Measurements from ENCODE around the gene LRRC4B.

Gene LRRC4B

GRCh38 chr19:50547385-50548190 lies 20.6 kb downstream of the LRRC4B start:
- POLR2A ChIA-PET: no interaction called here
- Histone ChIP-seq H3K27ac (ENCODE audit: insufficient read depth in 1 of 2, low read depth in 1 of 2, low read length in 2 of 2, poor library complexity in 1 of 2, severe bottlenecking in 2 of 2) (no peak overlapping the region), H3K9me3 (ENCODE audit: control extremely low read depth in 1 of 5, control insufficient read depth in 4 of 5, insufficient read depth in 2 of 5, low read depth in 1 of 5, low read length in 4 of 5) (no peaks in the 10 kb centered on the region), H3K4me1 (ENCODE audit: control extremely low read depth in 1 of 4, control insufficient read depth in 4 of 4, insufficient read depth in 4 of 4, low read length in 3 of 4) (peaks cover 0 to 2% (median under 1%) of the 10 kb centered on the region in 4 experiments), H3K36me3 (ENCODE audit: control insufficient read depth in 4 of 4, insufficient read depth in 4 of 4, low read length in 3 of 4) (no peaks in the 10 kb centered on the region), H3K4me3 (ENCODE audit: control insufficient read depth in 1 of 7, extremely low read depth in 1 of 7, insufficient read depth in 4 of 7, low read depth in 2 of 7, low read length in 6 of 7) (no peak overlapping the region), H3K27me3 (replicated peaks in 2 of 5; ENCODE audit: control insufficient read depth in 4 of 5, insufficient read depth in 5 of 5, low read length in 4 of 5) (peaks cover 0 to 38% (median 11%) of the 10 kb centered on the region in 5 experiments)
- 89% methylated on average over 12 of the region's 18 CpGs for WGBS (ENCODE audit: insufficient coverage)
- CTCF ChIA-PET: interaction anchor here (1.2 to 1.5 kb wide), 2 partner anchors 8 to 10 kb away, joined by 3 to 4 read pairs; no protein-coding TSS in a partner anchor
- DNase-seq: no peak

- Histone ChIP-seq H3K4me3 (ENCODE audit: control insufficient read depth in 1 of 7, extremely low read depth in 1 of 7, insufficient read depth in 4 of 7, low read depth in 2 of 7, low read length in 6 of 7) (no peak overlapping the region), H3K27ac (ENCODE audit: insufficient read depth in 1 of 2, low read depth in 1 of 2, low read length in 2 of 2, poor library complexity in 1 of 2, severe bottlenecking in 2 of 2) (no peak overlapping the region), H3K36me3 (ENCODE audit: control insufficient read depth in 4 of 4, insufficient read depth in 4 of 4, low read length in 3 of 4) (no peaks in the 10 kb centered on the region), H3K9me3 (ENCODE audit: control extremely low read depth in 1 of 5, control insufficient read depth in 4 of 5, insufficient read depth in 2 of 5, low read depth in 1 of 5, low read length in 4 of 5) (no peaks in the 10 kb centered on the region), H3K4me1 (ENCODE audit: control extremely low read depth in 1 of 4, control insufficient read depth in 4 of 4, insufficient read depth in 4 of 4, low read length in 3 of 4) (peaks cover 0 to 2% (median under 1%) of the 10 kb centered on the region in 4 experiments), H3K27me3 (replicated peaks in 2 of 5; ENCODE audit: control insufficient read depth in 4 of 5, insufficient read depth in 5 of 5, low read length in 4 of 5) (peaks cover 0 to 29% (median 11%) of the 10 kb centered on the region in 5 experiments)
- ChIA-PET POLR2A (no interaction called here), CTCF (interaction anchor here (1.2 kb wide), 1 partner anchor 9 kb away, joined by 4 read pairs; no protein-coding TSS in a partner anchor)
- DNase-seq: no peak
- WGBS (ENCODE audit: insufficient coverage): 90% methylated on average over 14 of the region's 29 CpGs
These were observed 21.6 kb downstream of the LRRC4B start for GRCh38 chr19:50546527-50547221.

GRCh38 chr19:50542943-50543342 lies 25.3 kb downstream of the LRRC4B start:
- Histone ChIP-seq H3K36me3 (ENCODE audit: control insufficient read depth in 4 of 4, insufficient read depth in 4 of 4, low read length in 3 of 4) (no peaks in the 10 kb centered on the region), H3K4me1 (ENCODE audit: control extremely low read depth in 1 of 4, control insufficient read depth in 4 of 4, insufficient read depth in 4 of 4, low read length in 3 of 4) (no peaks in the 10 kb centered on the region), H3K27ac (ENCODE audit: insufficient read depth in 1 of 2, low read depth in 1 of 2, low read length in 2 of 2, poor library complexity in 1 of 2, severe bottlenecking in 2 of 2) (no peak overlapping the region), H3K4me3 (ENCODE audit: control insufficient read depth in 1 of 7, extremely low read depth in 1 of 7, insufficient read depth in 4 of 7, low read depth in 2 of 7, low read length in 6 of 7) (no peak overlapping the region), H3K27me3 (replicated peaks in 2 of 5; ENCODE audit: control insufficient read depth in 4 of 5, insufficient read depth in 5 of 5, low read length in 4 of 5) (no peaks in the 10 kb centered on the region), H3K9me3 (ENCODE audit: control extremely low read depth in 1 of 5, control insufficient read depth in 4 of 5, insufficient read depth in 2 of 5, low read depth in 1 of 5, low read length in 4 of 5) (no peaks in the 10 kb centered on the region)
- WGBS (ENCODE audit: insufficient coverage): 94% methylated on average over 21 of the region's 21 CpGs
- CTCF ChIA-PET: no interaction called here
- POLR2A ChIA-PET: interaction anchor here (0.5 kb wide), 1 partner anchor 729 kb away, joined by 3 read pairs; no protein-coding TSS in a partner anchor
- DNase-seq: no peak

- WGBS (ENCODE audit: insufficient coverage): 15% methylated on average over 12 of the region's 15 CpGs
- H3K9me3 ChIP-seq (ENCODE audit: control extremely low read depth in 1 of 5, control insufficient read depth in 4 of 5, insufficient read depth in 2 of 5, low read depth in 1 of 5, low read length in 4 of 5): peaks cover 0 to 7% (median under 1%) of the 10 kb centered on the region in 5 experiments
- H3K27ac ChIP-seq (ENCODE audit: insufficient read depth in 1 of 2, low read depth in 1 of 2, low read length in 2 of 2, poor library complexity in 1 of 2, severe bottlenecking in 2 of 2): no peak overlapping the region
- no peak overlapping the region for H3K4me3 ChIP-seq (ENCODE audit: control insufficient read depth in 1 of 7, extremely low read depth in 1 of 7, insufficient read depth in 4 of 7, low read depth in 2 of 7, low read length in 6 of 7)
- ChIA-PET CTCF (interaction anchor here (1.0 to 4.4 kb wide), 12 partner anchors 9 to 384 kb away, joined by 3 to 33 read pairs (median 6); no protein-coding TSS in a partner anchor), POLR2A (no interaction called here)
- H3K36me3 ChIP-seq (ENCODE audit: control insufficient read depth in 4 of 4, insufficient read depth in 4 of 4, low read length in 3 of 4): no peaks in the 10 kb centered on the region
- H3K4me1 ChIP-seq (ENCODE audit: control extremely low read depth in 1 of 4, control insufficient read depth in 4 of 4, insufficient read depth in 4 of 4, low read length in 3 of 4): no peaks in the 10 kb centered on the region
- peaks cover 0 to 3% (median 0%) of the 10 kb centered on the region in 5 experiments for H3K27me3 ChIP-seq (replicated peaks in 2 of 5; ENCODE audit: control insufficient read depth in 4 of 5, insufficient read depth in 5 of 5, low read length in 4 of 5)
- DNase-seq: peak; percentile 73 to 78 (median 78)
These were observed 30.4 kb downstream of the LRRC4B start for GRCh38 chr19:50537769-50538230.

- no peaks in the 10 kb centered on the region for H3K4me1 ChIP-seq (ENCODE audit: control extremely low read depth in 1 of 4, control insufficient read depth in 4 of 4, insufficient read depth in 4 of 4, low read length in 3 of 4)
- no peak overlapping the region for H3K27ac ChIP-seq (ENCODE audit: insufficient read depth in 1 of 2, low read depth in 1 of 2, low read length in 2 of 2, poor library complexity in 1 of 2, severe bottlenecking in 2 of 2)
- H3K36me3 ChIP-seq (ENCODE audit: control insufficient read depth in 4 of 4, insufficient read depth in 4 of 4, low read length in 3 of 4): no peaks in the 10 kb centered on the region
- POLR2A ChIA-PET: no interaction called here
- no peak for DNase-seq
- CTCF ChIA-PET: interaction anchor here (0.8 to 4.4 kb wide), 11 partner anchors 8 to 385 kb away, joined by 3 to 33 read pairs (median 6); no protein-coding TSS in a partner anchor
- H3K27me3 ChIP-seq (replicated peaks in 2 of 5; ENCODE audit: control insufficient read depth in 4 of 5, insufficient read depth in 5 of 5, low read length in 4 of 5): peaks cover 0 to 4% (median 2%) of the 10 kb centered on the region in 5 experiments
- H3K4me3 ChIP-seq (ENCODE audit: control insufficient read depth in 1 of 7, extremely low read depth in 1 of 7, insufficient read depth in 4 of 7, low read depth in 2 of 7, low read length in 6 of 7): no peak overlapping the region
- WGBS (ENCODE audit: insufficient coverage): 87% methylated on average over 18 of the region's 18 CpGs
- peaks cover 0 to 12% (median 6%) of the 10 kb centered on the region in 5 experiments for H3K9me3 ChIP-seq (ENCODE audit: control extremely low read depth in 1 of 5, control insufficient read depth in 4 of 5, insufficient read depth in 2 of 5, low read depth in 1 of 5, low read length in 4 of 5)
These were observed 30.9 kb downstream of the LRRC4B start for GRCh38 chr19:50537306-50537685.

- CTCF ChIA-PET: interaction anchor here (0.8 to 4.4 kb wide), 9 partner anchors 8 to 385 kb away, joined by 3 to 33 read pairs (median 6); no protein-coding TSS in a partner anchor
- H3K4me1 ChIP-seq (ENCODE audit: control extremely low read depth in 1 of 4, control insufficient read depth in 4 of 4, insufficient read depth in 4 of 4, low read length in 3 of 4): no peaks in the 10 kb centered on the region
- H3K27me3 ChIP-seq (replicated peaks in 2 of 5; ENCODE audit: control insufficient read depth in 4 of 5, insufficient read depth in 5 of 5, low read length in 4 of 5): peaks cover 0 to 8% (median 2%) of the 10 kb centered on the region in 5 experiments
- peaks cover 0 to 15% (median 7%) of the 10 kb centered on the region in 5 experiments for H3K9me3 ChIP-seq (ENCODE audit: control extremely low read depth in 1 of 5, control insufficient read depth in 4 of 5, insufficient read depth in 2 of 5, low read depth in 1 of 5, low read length in 4 of 5)
- no peak overlapping the region for H3K27ac ChIP-seq (ENCODE audit: insufficient read depth in 1 of 2, low read depth in 1 of 2, low read length in 2 of 2, poor library complexity in 1 of 2, severe bottlenecking in 2 of 2)
- DNase-seq: no peak
- WGBS (ENCODE audit: insufficient coverage): 90% methylated on average over 12 of the region's 16 CpGs
- no peak overlapping the region for H3K4me3 ChIP-seq (ENCODE audit: control insufficient read depth in 1 of 7, extremely low read depth in 1 of 7, insufficient read depth in 4 of 7, low read depth in 2 of 7, low read length in 6 of 7)
- POLR2A ChIA-PET: no interaction called here
- no peaks in the 10 kb centered on the region for H3K36me3 ChIP-seq (ENCODE audit: control insufficient read depth in 4 of 4, insufficient read depth in 4 of 4, low read length in 3 of 4)
These were observed 31.5 kb downstream of the LRRC4B start for GRCh38 chr19:50536662-50537305.

All from common myeloid progenitor, CD34-positive (primary cell).